Liver (tissue), 9 donors: Measurements from ENCODE around the gene KLHL2. TPM values are rescaled to one million over a fixed set of nuclear protein-coding genes. Genes with fewer than 3 reads are reported as not detected.
A peak's percentile ranks its signal among the peaks of the same experiment; 100 is the strongest.

ENCODE experiments used
- DNase-seq: peaks from one replicate; pipeline ENCODE4 v3.0.0-alpha.2; 2017; ENCODE audit warnings: low spot score
- H3K27ac ChIP-seq, 2 donors: one replicate each; pipeline ENCODE4 v1.7.0; 2013; ENCODE audit warnings: inconsistent platforms in 2 of 2, low read length in 2 of 2, control low read depth in 1 of 2, low read depth in 1 of 2, mild to moderate bottlenecking in 1 of 2
- H3K27me3 ChIP-seq, 4 donors: one replicate each; pipeline versions ENCODE4 v1.6.1 to v1.7.0; 2013; ENCODE audit warnings: low read length in 3 of 4, inconsistent platforms in 1 of 4, mild to moderate bottlenecking in 1 of 4, moderate library complexity in 1 of 4; ENCODE audit not compliant: control insufficient read depth in 4 of 4, insufficient read depth in 4 of 4
- H3K36me3 ChIP-seq, 4 donors: one replicate each; pipeline versions ENCODE4 v1.6.1 to v1.7.0; 2013; ENCODE audit warnings: low read length in 3 of 4, mild to moderate bottlenecking in 3 of 4, low read depth in 1 of 4, moderate library complexity in 1 of 4; ENCODE audit not compliant: control insufficient read depth in 4 of 4, insufficient read depth in 3 of 4
- H3K4me1 ChIP-seq, 4 donors: one replicate each; pipeline versions ENCODE4 v1.6.1 to v1.7.0; 2013; ENCODE audit warnings: low read length in 3 of 4, mild to moderate bottlenecking in 3 of 4, moderate library complexity in 1 of 4; ENCODE audit not compliant: control insufficient read depth in 4 of 4, insufficient read depth in 4 of 4
- H3K4me3 ChIP-seq, 3 donors: one replicate each; pipeline versions ENCODE4 v1.6.1 to v1.7.0; 2013; ENCODE audit warnings: low read length in 3 of 3, control low read depth in 1 of 3, low read depth in 1 of 3, mild to moderate bottlenecking in 1 of 3
- H3K9ac ChIP-seq, 2 donors: one replicate each; pipeline ENCODE4 v1.7.0; 2013; ENCODE audit warnings: low read length in 2 of 2, mild to moderate bottlenecking in 2 of 2, moderate library complexity in 2 of 2, control low read depth in 1 of 2, low read depth in 1 of 2
- H3K9me3 ChIP-seq, 4 donors: one replicate each; pipeline versions ENCODE4 v1.6.1 to v1.7.0; 2013; ENCODE audit warnings: low read length in 3 of 4; ENCODE audit not compliant: control insufficient read depth in 4 of 4
- CTCF ChIP-seq: fragments of 150-350 bp; IDR thresholded peaks from 2 replicates; pipeline ENCODE4 v1.5.1; 2017; ENCODE audit warnings: improper control_type of control experiment, low read depth, low read length; ENCODE audit not compliant: missing input control
- EGR1 ChIP-seq, 2 donors: IDR thresholded peaks; 2 replicates each; pipeline ENCODE4 v1.6.1; 2016 to 2018; ENCODE audit warnings: antibody characterized with exemption in 2 of 2, low read depth in 2 of 2
- FOXA1 ChIP-seq: IDR thresholded peaks from 2 replicates; pipeline ENCODE4 v1.6.1; 2016; ENCODE audit warnings: antibody characterized with exemption
- FOXA2 ChIP-seq: IDR thresholded peaks from 2 replicates; pipeline ENCODE4 v1.6.1; 2016; ENCODE audit warnings: antibody characterized with exemption
- GABPA ChIP-seq, 2 donors: IDR thresholded peaks in 1 of 2; conservative IDR thresholded peaks in 1 of 2; 2 replicates each; pipeline ENCODE4 v1.6.1; 2016; ENCODE audit warnings: antibody characterized with exemption in 2 of 2, mild to moderate bottlenecking in 1 of 2, moderate library complexity in 1 of 2
- HNF4A ChIP-seq, 2 donors: conservative IDR thresholded peaks; 2 replicates each; pipeline ENCODE4 v1.6.1; 2016; ENCODE audit warnings: antibody characterized with exemption in 2 of 2, mild to moderate bottlenecking in 2 of 2
- HNF4G ChIP-seq: IDR thresholded peaks from 2 replicates; pipeline ENCODE4 v1.6.1; 2016; ENCODE audit warnings: antibody characterized with exemption
- JUND ChIP-seq, 2 donors: IDR thresholded peaks; 2 replicates each; pipeline ENCODE4 v1.6.1; 2016; ENCODE audit warnings: antibody characterized with exemption in 2 of 2
- MAX ChIP-seq: IDR thresholded peaks from 2 replicates; pipeline ENCODE4 v1.6.1; 2016; ENCODE audit warnings: antibody characterized with exemption
- NR2F2 ChIP-seq: IDR thresholded peaks from 2 replicates; pipeline ENCODE4 v1.6.1; 2016; ENCODE audit warnings: antibody characterized with exemption
- RAD21 ChIP-seq, 2 donors: IDR thresholded peaks; 2 replicates each; pipeline ENCODE4 v1.6.1; 2016; ENCODE audit warnings: antibody characterized with exemption in 2 of 2, mild to moderate bottlenecking in 2 of 2
- RXRA ChIP-seq, 2 donors: IDR thresholded peaks; 2 replicates each; pipeline ENCODE4 v1.6.1; 2017 to 2018; ENCODE audit warnings: antibody characterized with exemption in 2 of 2, mild to moderate bottlenecking in 1 of 2
- SP1 ChIP-seq: IDR thresholded peaks from 2 replicates; pipeline ENCODE4 v1.6.1; 2018; ENCODE audit warnings: antibody characterized with exemption, mild to moderate bottlenecking
- TAF1 ChIP-seq: conservative IDR thresholded peaks from 2 replicates; pipeline ENCODE4 v1.6.1; 2016; ENCODE audit warnings: antibody characterized with exemption, mild to moderate bottlenecking
- YY1 ChIP-seq: IDR thresholded peaks from 2 replicates; pipeline ENCODE4 v1.6.1; 2016; ENCODE audit warnings: antibody characterized with exemption, mild to moderate bottlenecking
- WGBS: extraction: QIAGEN DNeasy Blood & Tissue Kit; methylation state at CpG from one replicate; pipeline ENCODE4 v1.1.7; 2013; 5-methylcytosine and 5-hydroxymethylcytosine counted together
- polyA plus RNA-seq, 2 donors: library from polyadenylated mRNA; stranded (reverse) in 1 of 2; unstranded in 1 of 2; fragments of 200-250 nt in 1 of 2; fragments of >200 nt in 1 of 2; fragmentation: Nextera tagmentation in 1 of 2; extraction: Ambion mirVana in 1 of 2; gene quantifications; one replicate each; pipeline versions ENCODE4 v1.2.1 to v1.2.3, GENCODE V29; 2013 to 2015
- total RNA-seq, 2 donors: library from RNA; depleted of rRNA; stranded (reverse); fragments of >200 nt; gene quantifications; one replicate each; pipeline ENCODE4 v1.2.3, GENCODE V29; 2014
- TF ChIP-seq, protein P1 (sequence below): IDR thresholded peaks from 2 replicates; pipeline ENCODE4 v1.6.1; 2016; ENCODE audit warnings: antibody characterized with exemption, mild to moderate bottlenecking
- TF ChIP-seq, protein P2 (sequence below): IDR thresholded peaks from 2 replicates; pipeline ENCODE4 v1.6.1; 2016; ENCODE audit warnings: antibody characterized with exemption
- TF ChIP-seq, protein P3 (sequence below): IDR thresholded peaks from 2 replicates; pipeline ENCODE4 v1.6.1; 2016; ENCODE audit warnings: antibody characterized with exemption
- donor health status: healthy.
- donor health status: healthy.
- donor health status: healthy.
- donor health status: healthy.
- donor health status: healthy.

KLHL2 gene, protein sequence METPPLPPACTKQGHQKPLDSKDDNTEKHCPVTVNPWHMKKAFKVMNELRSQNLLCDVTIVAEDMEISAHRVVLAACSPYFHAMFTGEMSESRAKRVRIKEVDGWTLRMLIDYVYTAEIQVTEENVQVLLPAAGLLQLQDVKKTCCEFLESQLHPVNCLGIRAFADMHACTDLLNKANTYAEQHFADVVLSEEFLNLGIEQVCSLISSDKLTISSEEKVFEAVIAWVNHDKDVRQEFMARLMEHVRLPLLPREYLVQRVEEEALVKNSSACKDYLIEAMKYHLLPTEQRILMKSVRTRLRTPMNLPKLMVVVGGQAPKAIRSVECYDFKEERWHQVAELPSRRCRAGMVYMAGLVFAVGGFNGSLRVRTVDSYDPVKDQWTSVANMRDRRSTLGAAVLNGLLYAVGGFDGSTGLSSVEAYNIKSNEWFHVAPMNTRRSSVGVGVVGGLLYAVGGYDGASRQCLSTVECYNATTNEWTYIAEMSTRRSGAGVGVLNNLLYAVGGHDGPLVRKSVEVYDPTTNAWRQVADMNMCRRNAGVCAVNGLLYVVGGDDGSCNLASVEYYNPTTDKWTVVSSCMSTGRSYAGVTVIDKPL
- total RNA-seq (10 to 100 TPM in 1 of 2 donors, 1 to 10 TPM in 1; 10.0 to 37.9 TPM), polyA plus RNA-seq (10 to 100 TPM; 11.4 to 15.8 TPM)

DNA sequence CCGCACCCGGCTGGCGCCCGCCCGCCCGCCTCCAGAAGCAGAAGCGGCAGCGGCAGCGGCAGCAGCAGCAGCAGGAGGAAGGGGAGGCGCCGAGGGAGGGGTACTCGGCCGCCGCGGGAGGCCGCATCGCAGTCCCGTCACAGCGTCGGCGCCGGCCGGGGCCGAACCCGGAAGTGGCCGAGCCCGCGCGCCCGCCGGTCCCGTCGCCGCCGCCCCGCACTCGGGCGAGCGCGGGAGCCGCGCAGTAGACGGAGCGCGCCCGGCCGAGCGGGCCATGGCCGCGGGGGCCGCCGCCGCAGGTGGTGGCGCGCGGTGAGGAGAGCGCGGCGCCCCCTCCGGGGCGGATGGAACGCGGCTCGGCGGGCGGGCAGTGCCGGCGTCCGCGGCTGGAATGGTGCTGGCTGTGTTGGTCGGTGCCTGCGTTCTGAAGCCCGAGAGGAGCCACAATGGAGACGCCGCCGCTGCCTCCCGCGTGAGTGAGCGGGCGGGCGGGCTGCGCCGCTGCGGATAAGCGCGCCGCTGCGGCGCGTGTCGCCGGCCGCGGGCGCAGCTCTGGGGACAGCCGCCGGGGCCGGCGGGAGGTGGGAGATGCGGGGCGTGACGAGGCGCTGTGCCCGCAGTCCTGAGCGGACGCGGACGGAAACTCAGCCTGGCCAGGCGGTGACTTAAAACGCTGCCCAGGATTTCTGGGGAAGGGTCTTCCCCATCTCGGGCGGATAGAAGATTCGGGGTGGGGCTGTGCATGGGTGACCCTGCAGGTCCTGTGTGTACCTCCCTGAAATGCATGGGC, at the start of gene KLHL2:
Gene KLHL2, plus strand, starts transcription at position 131 of the 790 bp plus-strand sequence. Its CDS starts 316 bp downstream, at position 447.
- Histone ChIP-seq H3K9me3 (no peaks in the 10 kb centered on the region), H3K4me3 (peak within 1 kb of the TSS; percentile 90 to 99 (median 92)), H3K9ac (peak within 1 kb of the TSS; percentile 47 to 83), H3K27me3 (no peaks in the 10 kb centered on the region), H3K36me3 (no peaks in the 10 kb centered on the region), H3K4me1 (peaks cover 10 to 45% (median 32%) of the 10 kb centered on the region in 4 donors), H3K27ac (peak within 1 kb of the TSS; percentile 67 to 85)
- TF ChIP-seq TAF1, result no peak
- peak in 1 of 2 donors; percentile 29 for TF ChIP-seq RAD21 (IDR thresholded peaks at IDR 0.05)
- TF ChIP-seq HNF4G, result no peak
- TF ChIP-seq JUND (IDR thresholded peaks at IDR 0.05), result no peak
- TF ChIP-seq CTCF, result no peak
- peak; percentile 70 for DNase-seq
- WGBS, result under 1% methylated on average over 112 of the region's 113 CpGs

DNA sequence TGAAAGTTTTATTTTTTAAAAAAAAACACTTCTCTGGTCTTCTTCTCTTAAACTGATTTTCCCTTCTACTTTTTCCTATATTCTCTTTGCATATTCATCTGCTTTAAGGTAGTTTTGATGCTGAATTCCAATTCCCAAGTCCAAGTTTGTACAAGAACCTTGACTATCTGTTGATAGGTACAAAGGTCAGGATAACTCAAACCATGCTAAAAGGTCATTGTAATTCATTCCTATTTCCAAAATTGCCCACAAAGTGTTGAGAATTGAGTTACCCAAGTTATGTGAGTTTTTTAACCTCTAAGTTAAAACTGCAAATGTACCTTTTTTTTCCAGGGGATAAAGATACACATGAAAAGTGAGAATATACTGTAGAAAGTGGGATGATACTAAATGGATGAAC, 48.6 kb upstream of the KLHL2 start:
- Histone ChIP-seq H3K36me3 (no peaks in the 10 kb centered on the region), H3K4me3 (no peak overlapping the region), H3K4me1 (peaks cover 4 to 25% (median 20%) of the 10 kb centered on the region in 4 donors), H3K27me3 (no peaks in the 10 kb centered on the region), H3K9ac (no peak overlapping the region), H3K27ac (no peak overlapping the region), H3K9me3 (no peaks in the 10 kb centered on the region)
- TF ChIP-seq, protein P1, sequence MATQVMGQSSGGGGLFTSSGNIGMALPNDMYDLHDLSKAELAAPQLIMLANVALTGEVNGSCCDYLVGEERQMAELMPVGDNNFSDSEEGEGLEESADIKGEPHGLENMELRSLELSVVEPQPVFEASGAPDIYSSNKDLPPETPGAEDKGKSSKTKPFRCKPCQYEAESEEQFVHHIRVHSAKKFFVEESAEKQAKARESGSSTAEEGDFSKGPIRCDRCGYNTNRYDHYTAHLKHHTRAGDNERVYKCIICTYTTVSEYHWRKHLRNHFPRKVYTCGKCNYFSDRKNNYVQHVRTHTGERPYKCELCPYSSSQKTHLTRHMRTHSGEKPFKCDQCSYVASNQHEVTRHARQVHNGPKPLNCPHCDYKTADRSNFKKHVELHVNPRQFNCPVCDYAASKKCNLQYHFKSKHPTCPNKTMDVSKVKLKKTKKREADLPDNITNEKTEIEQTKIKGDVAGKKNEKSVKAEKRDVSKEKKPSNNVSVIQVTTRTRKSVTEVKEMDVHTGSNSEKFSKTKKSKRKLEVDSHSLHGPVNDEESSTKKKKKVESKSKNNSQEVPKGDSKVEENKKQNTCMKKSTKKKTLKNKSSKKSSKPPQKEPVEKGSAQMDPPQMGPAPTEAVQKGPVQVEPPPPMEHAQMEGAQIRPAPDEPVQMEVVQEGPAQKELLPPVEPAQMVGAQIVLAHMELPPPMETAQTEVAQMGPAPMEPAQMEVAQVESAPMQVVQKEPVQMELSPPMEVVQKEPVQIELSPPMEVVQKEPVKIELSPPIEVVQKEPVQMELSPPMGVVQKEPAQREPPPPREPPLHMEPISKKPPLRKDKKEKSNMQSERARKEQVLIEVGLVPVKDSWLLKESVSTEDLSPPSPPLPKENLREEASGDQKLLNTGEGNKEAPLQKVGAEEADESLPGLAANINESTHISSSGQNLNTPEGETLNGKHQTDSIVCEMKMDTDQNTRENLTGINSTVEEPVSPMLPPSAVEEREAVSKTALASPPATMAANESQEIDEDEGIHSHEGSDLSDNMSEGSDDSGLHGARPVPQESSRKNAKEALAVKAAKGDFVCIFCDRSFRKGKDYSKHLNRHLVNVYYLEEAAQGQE, result peak; percentile 35
- TF ChIP-seq HNF4G (peak; percentile 91), TAF1 (no peak), RAD21 (IDR thresholded peaks at IDR 0.05) (peak; percentile 50 to 66), HNF4A (conservative IDR thresholded peaks at IDR 0.05) (peak; percentile 98 to 99), FOXA1 (no peak), FOXA2 (peak; percentile 49), GABPA (IDR thresholded peaks at IDR 0.05 in 1 of 2, conservative IDR thresholded peaks at IDR 0.05 in 1 of 2) (no peak), NR2F2 (peak; percentile 39), EGR1 (IDR thresholded peaks at IDR 0.05; ENCODE audit: low read depth in 2 of 2) (peak in 1 of 2 donors; percentile 12), YY1 (peak; percentile 66), MAX (peak; percentile 53), JUND (IDR thresholded peaks at IDR 0.05) (peak; percentile 69 to 70), RXRA (IDR thresholded peaks at IDR 0.05) (peak; percentile 90 to 95), CTCF (no peak), SP1 (peak; percentile 92)
- TF ChIP-seq, protein P2, sequence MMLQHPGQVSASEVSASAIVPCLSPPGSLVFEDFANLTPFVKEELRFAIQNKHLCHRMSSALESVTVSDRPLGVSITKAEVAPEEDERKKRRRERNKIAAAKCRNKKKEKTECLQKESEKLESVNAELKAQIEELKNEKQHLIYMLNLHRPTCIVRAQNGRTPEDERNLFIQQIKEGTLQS, result no peak
- TF ChIP-seq, protein P3, sequence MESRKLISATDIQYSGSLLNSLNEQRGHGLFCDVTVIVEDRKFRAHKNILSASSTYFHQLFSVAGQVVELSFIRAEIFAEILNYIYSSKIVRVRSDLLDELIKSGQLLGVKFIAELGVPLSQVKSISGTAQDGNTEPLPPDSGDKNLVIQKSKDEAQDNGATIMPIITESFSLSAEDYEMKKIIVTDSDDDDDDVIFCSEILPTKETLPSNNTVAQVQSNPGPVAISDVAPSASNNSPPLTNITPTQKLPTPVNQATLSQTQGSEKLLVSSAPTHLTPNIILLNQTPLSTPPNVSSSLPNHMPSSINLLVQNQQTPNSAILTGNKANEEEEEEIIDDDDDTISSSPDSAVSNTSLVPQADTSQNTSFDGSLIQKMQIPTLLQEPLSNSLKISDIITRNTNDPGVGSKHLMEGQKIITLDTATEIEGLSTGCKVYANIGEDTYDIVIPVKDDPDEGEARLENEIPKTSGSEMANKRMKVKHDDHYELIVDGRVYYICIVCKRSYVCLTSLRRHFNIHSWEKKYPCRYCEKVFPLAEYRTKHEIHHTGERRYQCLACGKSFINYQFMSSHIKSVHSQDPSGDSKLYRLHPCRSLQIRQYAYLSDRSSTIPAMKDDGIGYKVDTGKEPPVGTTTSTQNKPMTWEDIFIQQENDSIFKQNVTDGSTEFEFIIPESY, result peak; percentile 45
- no peak for DNase-seq
